Left ventricle myocardium inferior (tissue), 1 donor: ENCODE measurements around the gene MSH5. TPM values are rescaled to one million over a fixed set of nuclear protein-coding genes. Genes with fewer than 3 reads are reported as not detected.
"Not testable (repeated sequence)": the region's sequence is repeated elsewhere in the genome, so short reads cannot be mapped to it uniquely, and the experiment has no call there.

ENCODE experiments used
- DNase-seq: peaks from one replicate; pipeline ENCODE4 v3.0.0-alpha.2; 2020
- H3K27ac ChIP-seq: fragments of 200-600 bp; replicated peaks from 2 replicates; pipeline ENCODE4 v1.8.0; 2021
- H3K27me3 ChIP-seq: fragments of 200-600 bp; 2 replicates; pipeline ENCODE4 v1.8.0; 2021; ENCODE audit warnings: low read depth
- H3K36me3 ChIP-seq: fragments of 200-600 bp; 2 replicates; pipeline ENCODE4 v1.8.0; 2021
- H3K4me1 ChIP-seq: fragments of 200-600 bp; 2 replicates; pipeline ENCODE4 v1.8.0; 2021
- H3K4me3 ChIP-seq: fragments of 200-600 bp; 2 replicates; pipeline ENCODE4 v1.8.0; 2021; ENCODE audit warnings: mild to moderate bottlenecking, moderate library complexity
- H3K9me3 ChIP-seq: fragments of 200-600 bp; replicated peaks from 2 replicates; pipeline ENCODE4 v1.8.0; 2021
- intact Hi-C: fragments of 100-400 bp; cut with micrococcal nuclease; formaldehyde crosslinking; loops from one replicate; pipeline ENCODE4 v1.11.0; 2022
- total RNA-seq: library from RNA; stranded (reverse); fragmentation: NEBNext Ultra II Directional; extraction: Animal tissue kit (Norgen Biotek cat#: 25700); gene quantifications from one replicate; pipeline ENCODE4 v1.2.1, GENCODE V29; 2021
- TF ChIP-seq, protein P1 (sequence below): fragments of 200-600 bp; IDR thresholded peaks from 2 replicates; pipeline ENCODE4 v1.8.0; 2021; ENCODE audit warnings: antibody characterized with exemption, mild to moderate bottlenecking, borderline replicate concordance
- donor health status: DM: no; HTN: yes; CAD: no; lungs with severe emphysema.

Gene MSH5
- total RNA-seq, 1 donor from 2014 or later, result 1.3 TPM

DNA sequence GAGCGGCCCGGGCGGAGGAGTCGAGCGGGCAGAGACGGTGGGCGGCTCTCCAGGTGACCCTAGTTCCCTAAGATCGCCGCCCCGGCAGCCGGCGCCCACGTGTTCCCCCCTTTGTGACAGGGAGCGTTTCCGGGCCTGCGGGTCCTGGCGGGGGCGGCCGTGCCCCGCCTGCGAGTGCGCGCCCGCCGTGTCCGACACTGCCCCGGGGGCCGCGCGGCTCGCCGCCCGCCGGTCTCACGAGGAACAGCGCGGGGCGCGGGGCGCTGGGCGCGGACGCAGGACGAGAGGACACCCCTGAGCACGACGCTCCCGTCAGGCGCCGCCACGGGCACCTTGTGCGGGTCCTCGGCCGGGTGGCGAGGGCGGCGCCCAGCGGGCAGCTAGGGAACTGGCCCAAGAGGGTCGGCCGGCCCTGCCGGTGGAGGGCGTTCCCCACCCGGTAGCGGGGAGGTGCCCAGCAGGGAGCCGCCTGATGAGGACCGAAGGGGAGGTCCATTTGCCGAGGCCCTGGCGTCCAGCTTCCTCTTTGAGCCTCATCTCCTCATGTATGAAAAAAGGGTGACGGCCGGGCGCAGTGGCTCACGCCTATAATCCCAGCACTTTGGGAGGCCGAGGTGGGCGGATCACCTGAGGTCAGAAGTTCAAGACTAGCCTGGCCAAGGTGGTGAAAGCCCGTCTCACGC lies 56.0 kb downstream of the MSH5 start, which contains the start of gene VARS1:
TSS of gene VARS1 (minus strand) at position 137 of the 683 bp plus-strand sequence. CDS start 535 bp downstream, outside the sequence.
- Histone ChIP-seq H3K9me3 (no peaks in the 10 kb centered on the region), H3K27ac (peak within 1 kb of the TSS; percentile 99), H3K36me3 (peaks cover 20% of the 10 kb centered on the region), H3K4me1 (peaks cover 21% of the 10 kb centered on the region), H3K4me3 (peak within 1 kb of the TSS; percentile 99), H3K27me3 (no peaks in the 10 kb centered on the region)
- intact Hi-C loops, result no loop called here
- peak; percentile 94 for DNase-seq
- TF ChIP-seq, protein P1, sequence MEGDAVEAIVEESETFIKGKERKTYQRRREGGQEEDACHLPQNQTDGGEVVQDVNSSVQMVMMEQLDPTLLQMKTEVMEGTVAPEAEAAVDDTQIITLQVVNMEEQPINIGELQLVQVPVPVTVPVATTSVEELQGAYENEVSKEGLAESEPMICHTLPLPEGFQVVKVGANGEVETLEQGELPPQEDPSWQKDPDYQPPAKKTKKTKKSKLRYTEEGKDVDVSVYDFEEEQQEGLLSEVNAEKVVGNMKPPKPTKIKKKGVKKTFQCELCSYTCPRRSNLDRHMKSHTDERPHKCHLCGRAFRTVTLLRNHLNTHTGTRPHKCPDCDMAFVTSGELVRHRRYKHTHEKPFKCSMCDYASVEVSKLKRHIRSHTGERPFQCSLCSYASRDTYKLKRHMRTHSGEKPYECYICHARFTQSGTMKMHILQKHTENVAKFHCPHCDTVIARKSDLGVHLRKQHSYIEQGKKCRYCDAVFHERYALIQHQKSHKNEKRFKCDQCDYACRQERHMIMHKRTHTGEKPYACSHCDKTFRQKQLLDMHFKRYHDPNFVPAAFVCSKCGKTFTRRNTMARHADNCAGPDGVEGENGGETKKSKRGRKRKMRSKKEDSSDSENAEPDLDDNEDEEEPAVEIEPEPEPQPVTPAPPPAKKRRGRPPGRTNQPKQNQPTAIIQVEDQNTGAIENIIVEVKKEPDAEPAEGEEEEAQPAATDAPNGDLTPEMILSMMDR, result peak; percentile 90

DNA sequence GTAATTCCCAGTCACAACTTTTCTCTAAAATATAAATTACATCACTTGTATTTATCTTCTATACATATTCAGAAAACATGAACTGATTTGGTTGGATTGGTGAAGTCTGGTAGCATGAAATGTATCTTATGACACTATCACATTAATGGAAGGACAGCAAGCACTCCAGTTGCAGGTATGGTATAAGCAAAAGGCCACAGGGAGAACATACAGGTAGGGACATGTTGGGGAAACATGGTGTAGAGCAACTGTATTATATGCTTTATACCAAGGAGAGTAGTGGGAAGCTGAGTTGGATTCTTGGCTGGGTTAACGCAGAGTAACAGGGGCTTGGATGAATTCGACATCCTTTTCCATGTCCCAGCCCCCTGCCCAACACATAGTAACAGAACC lies 57.2 kb downstream of the MSH5 start:
- no peaks in the 10 kb centered on the region for H3K9me3 ChIP-seq
- H3K4me1 ChIP-seq, result peaks cover 21% of the 10 kb centered on the region
- H3K27me3 ChIP-seq, result no peaks in the 10 kb centered on the region
- TF ChIP-seq, protein P1, result no peak
- intact Hi-C loops, result no loop called here
- H3K36me3 ChIP-seq, result peaks cover 17% of the 10 kb centered on the region
- H3K27ac ChIP-seq, result peak overlapping the region; percentile 99
- DNase-seq, result no peak
- no peak overlapping the region for H3K4me3 ChIP-seq

- peak; percentile 3 for DNase-seq
- TF ChIP-seq, protein P1, result no peak
- Histone ChIP-seq H3K36me3 (peaks cover 16% of the 10 kb centered on the region), H3K4me3 (no peak overlapping the region), H3K4me1 (peaks cover 21% of the 10 kb centered on the region), H3K27ac (peak overlapping the region; percentile 8), H3K9me3 (no peaks in the 10 kb centered on the region), H3K27me3 (no peaks in the 10 kb centered on the region)
- intact Hi-C loops, result no loop called here
Measured at GRCh38 chr6:31797588-31797987, 57.8 kb downstream of the MSH5 start.

GRCh38 chr6:31799781-31800180 lies 60.0 kb downstream of the MSH5 start:
- Histone ChIP-seq H3K4me1 (peaks cover 13% of the 10 kb centered on the region), H3K36me3 (peaks cover 14% of the 10 kb centered on the region), H3K4me3 (no peak overlapping the region), H3K9me3 (no peaks in the 10 kb centered on the region), H3K27ac (no peak overlapping the region), H3K27me3 (no peaks in the 10 kb centered on the region)
- intact Hi-C loops, result no loop called here
- DNase-seq, result no peak
- TF ChIP-seq, protein P1, result no peak

DNA sequence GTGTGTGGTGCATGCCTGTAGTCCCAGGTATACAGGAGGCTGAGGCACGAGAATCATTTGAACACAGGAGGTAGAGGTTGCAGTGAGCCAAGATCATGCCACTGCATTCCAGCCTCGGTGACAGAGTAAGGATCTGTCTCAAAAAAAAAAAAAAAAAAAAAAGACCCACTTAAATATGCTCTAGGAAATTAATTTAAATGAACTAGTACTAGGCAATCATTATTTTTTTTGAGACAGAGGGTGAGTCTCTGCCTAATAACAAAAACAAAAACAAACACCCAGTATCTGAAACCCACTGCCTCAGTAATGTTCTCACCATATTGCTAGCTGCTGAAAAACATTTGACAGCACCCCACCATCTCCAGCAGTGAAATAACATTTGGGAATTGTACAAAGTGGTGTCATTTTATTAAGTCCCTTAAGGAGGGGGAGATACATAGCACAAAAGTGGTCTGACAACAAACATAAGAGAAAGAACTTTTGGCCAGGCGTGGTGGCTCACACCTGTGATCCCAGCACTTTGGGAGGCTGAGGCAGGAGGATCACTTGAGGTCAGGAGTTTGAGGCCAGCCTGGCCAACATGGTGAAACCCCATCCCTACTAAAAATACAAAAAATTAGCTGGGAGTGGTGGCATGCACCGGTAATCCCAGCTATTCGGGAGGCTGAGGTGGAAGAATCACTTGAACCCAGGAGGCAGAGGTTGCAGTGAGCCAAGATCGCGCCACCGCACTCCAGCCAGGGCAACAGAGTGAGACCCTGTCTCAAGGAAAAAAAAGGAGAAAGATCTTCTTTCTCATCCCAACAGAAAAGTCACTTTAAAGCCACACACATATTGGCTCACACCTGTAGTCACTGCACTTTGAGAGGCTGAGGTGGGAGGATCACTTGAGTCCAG lies 61.5 kb downstream of the MSH5 start:
- H3K27ac ChIP-seq, H3K27me3 ChIP-seq, DNase-seq, H3K4me3 ChIP-seq, intact Hi-C loops, H3K9me3 ChIP-seq: not testable (repeated sequence)
- H3K4me1 ChIP-seq, result peaks cover 13% of the 10 kb centered on the region
- H3K36me3 ChIP-seq, result peaks cover 14% of the 10 kb centered on the region
